Activated naive CD4-positive, alpha-beta T cell treated with anti-CD3 and anti-CD28 coated beads for 36 hours (primary cell): Measurements from ENCODE around the gene REPS2. TPM values are rescaled to one million over a fixed set of nuclear protein-coding genes. Genes with fewer than 3 reads are reported as not detected.

Experiments used
- CTCF ChIA-PET: fragments of 350-600 bp; sonication (Branson Sonifier 250); formaldehyde crosslinking; loops from one replicate; lab custom pipeline; 2021; ENCODE audit warnings: antibody characterized with exemption; lab: Charles Lee
- DNase-seq: peaks from one replicate; pipeline ENCODE4 v3.0.0-alpha.2; 2020
- H3K27ac Mint-ChIP-seq: one replicate; pipeline ENCODE4 v1.8.0; 2021; ENCODE audit warnings: mild to moderate bottlenecking, mixed read lengths
- H3K27me3 Mint-ChIP-seq: one replicate; pipeline ENCODE4 v1.8.0; 2021; ENCODE audit warnings: low read depth, mixed read lengths
- H3K36me3 Mint-ChIP-seq: one replicate; pipeline ENCODE4 v1.8.0; 2021; ENCODE audit warnings: low read depth, mixed read lengths
- H3K4me1 Mint-ChIP-seq: one replicate; pipeline ENCODE4 v1.8.0; 2021; ENCODE audit warnings: low read depth, mixed read lengths
- H3K4me3 Mint-ChIP-seq: one replicate; pipeline ENCODE4 v1.8.0; 2021; ENCODE audit warnings: mild to moderate bottlenecking, moderate library complexity, mixed read lengths
- H3K9me3 Mint-ChIP-seq: one replicate; pipeline ENCODE4 v1.8.0; 2021; ENCODE audit warnings: mixed read lengths
- intact Hi-C: fragments of 100-400 bp; cut with micrococcal nuclease; formaldehyde crosslinking; loops from one replicate; pipeline ENCODE4 v1.15.1; 2023
- total RNA-seq, 2 experiments: library from RNA; stranded (reverse); gene quantifications; one replicate each; pipeline ENCODE4 v1.2.3, GENCODE V29; 2021

REPS2 gene
- total RNA-seq, 2 experiments from 2014 or later, result not detected

GRCh38 chrX:17014216-17014615 lies 67.8 kb downstream of the REPS2 start:
- CTCF ChIA-PET, result no interaction called here
- Mint-ChIP-seq H3K9me3 (no peaks in the 10 kb centered on the region), H3K27me3 (no peaks in the 10 kb centered on the region), H3K4me3 (no peak overlapping the region), H3K4me1 (no peaks in the 10 kb centered on the region), H3K36me3 (no peaks in the 10 kb centered on the region), H3K27ac (no peak overlapping the region)
- intact Hi-C loops, result no loop called here
- no peak for DNase-seq

GRCh38 chrX:17017134-17017533 lies 70.7 kb downstream of the REPS2 start:
- Mint-ChIP-seq H3K27ac (no peak overlapping the region), H3K4me1 (no peaks in the 10 kb centered on the region), H3K9me3 (no peaks in the 10 kb centered on the region), H3K4me3 (no peak overlapping the region), H3K27me3 (no peaks in the 10 kb centered on the region), H3K36me3 (no peaks in the 10 kb centered on the region)
- CTCF ChIA-PET, result no interaction called here
- intact Hi-C loops, result no loop called here
- DNase-seq, result no peak

DNA sequence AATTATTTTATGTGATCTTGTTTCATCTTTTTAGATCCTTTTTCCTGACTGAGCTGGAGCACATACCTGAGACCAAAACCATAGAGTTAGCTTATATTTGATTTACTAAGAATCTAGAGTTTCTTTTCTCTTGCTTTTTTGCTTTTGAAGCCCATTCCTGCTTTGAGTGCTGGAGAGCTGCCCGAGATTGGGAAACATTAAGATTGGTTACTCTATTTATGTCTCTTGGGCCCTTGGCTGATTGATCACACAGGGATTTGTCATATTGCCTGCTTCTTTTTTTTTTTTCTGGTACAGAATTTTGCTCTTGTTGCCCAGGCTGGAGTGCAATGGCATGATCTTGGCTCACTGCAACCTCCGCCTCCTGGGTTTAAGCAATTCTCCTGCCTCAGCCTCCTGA lies 73.9 kb downstream of the REPS2 start:
- Mint-ChIP-seq H3K36me3 (no peaks in the 10 kb centered on the region), H3K9me3 (no peaks in the 10 kb centered on the region), H3K27ac (no peak overlapping the region), H3K4me1 (peaks cover 3% of the 10 kb centered on the region), H3K27me3 (no peaks in the 10 kb centered on the region), H3K4me3 (no peak overlapping the region)
- intact Hi-C loops, result no loop called here
- CTCF ChIA-PET, result interaction anchor here (0.6 kb wide), 2 partner anchors 17 to 194 kb away, joined by 3 to 4 read pairs; no protein-coding TSS in a partner anchor
- DNase-seq, result no peak

GRCh38 chrX:17020851-17021821 lies 74.7 kb downstream of the REPS2 start:
- H3K27me3 Mint-ChIP-seq, result no peaks in the 10 kb centered on the region
- H3K27ac Mint-ChIP-seq, result no peak overlapping the region
- no peak overlapping the region for H3K4me3 Mint-ChIP-seq
- intact Hi-C loops, result no loop called here
- peaks cover 3% of the 10 kb centered on the region for H3K4me1 Mint-ChIP-seq
- CTCF ChIA-PET, result no interaction called here
- H3K36me3 Mint-ChIP-seq, result no peaks in the 10 kb centered on the region
- no peaks in the 10 kb centered on the region for H3K9me3 Mint-ChIP-seq
- DNase-seq, result no peak

DNA sequence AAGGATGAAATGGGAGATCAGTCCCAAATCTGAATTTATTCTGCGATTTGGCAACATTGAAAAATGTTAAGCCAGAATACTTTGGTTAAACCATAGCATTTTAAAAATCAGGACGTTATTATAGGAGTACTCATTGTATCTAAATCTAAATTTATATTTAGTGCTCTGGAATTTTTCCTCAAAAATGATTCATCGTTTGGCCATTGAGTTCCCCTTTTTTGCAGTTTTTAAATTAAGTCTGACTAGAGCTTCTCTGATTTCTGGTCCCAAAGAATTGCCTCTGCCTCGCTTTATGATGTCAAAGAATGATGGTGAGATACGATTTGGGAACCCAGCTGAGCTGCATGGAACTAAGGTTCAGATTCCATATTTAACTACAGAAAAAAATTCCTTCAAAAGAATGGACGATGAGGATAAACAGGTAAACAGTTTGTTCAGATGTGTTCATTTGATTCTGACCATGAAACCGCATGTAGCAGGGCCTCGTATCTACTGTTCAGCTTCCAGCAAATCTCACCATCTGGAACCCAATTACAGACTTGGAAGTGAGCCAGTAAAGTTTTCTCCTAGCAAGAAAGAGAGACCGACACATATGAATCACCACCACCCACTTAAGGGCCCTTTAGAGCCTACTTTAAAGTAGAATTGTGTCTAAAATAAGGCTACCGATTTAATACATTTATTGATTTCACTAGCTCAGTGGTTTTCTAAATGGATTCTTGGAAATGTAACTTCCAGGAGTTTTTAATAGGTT lies 75.6 kb downstream of the REPS2 start:
- Mint-ChIP-seq H3K27me3 (no peaks in the 10 kb centered on the region), H3K36me3 (no peaks in the 10 kb centered on the region), H3K4me1 (peaks cover 3% of the 10 kb centered on the region), H3K27ac (no peak overlapping the region), H3K4me3 (no peak overlapping the region), H3K9me3 (no peaks in the 10 kb centered on the region)
- intact Hi-C loops, result no loop called here
- DNase-seq, result no peak
- CTCF ChIA-PET, result interaction anchor here (0.6 kb wide), 1 partner anchor 61 kb away, joined by 3 read pairs; no protein-coding TSS in a partner anchor

- CTCF ChIA-PET, result no interaction called here
- intact Hi-C loops, result no loop called here
- no peaks in the 10 kb centered on the region for H3K27me3 Mint-ChIP-seq
- H3K4me1 Mint-ChIP-seq, result peaks cover 3% of the 10 kb centered on the region
- DNase-seq, result no peak
- no peak overlapping the region for H3K27ac Mint-ChIP-seq
- no peaks in the 10 kb centered on the region for H3K9me3 Mint-ChIP-seq
- H3K4me3 Mint-ChIP-seq, result no peak overlapping the region
- no peaks in the 10 kb centered on the region for H3K36me3 Mint-ChIP-seq
These were observed 77.2 kb downstream of the REPS2 start for GRCh38 chrX:17023661-17024060.

DNA sequence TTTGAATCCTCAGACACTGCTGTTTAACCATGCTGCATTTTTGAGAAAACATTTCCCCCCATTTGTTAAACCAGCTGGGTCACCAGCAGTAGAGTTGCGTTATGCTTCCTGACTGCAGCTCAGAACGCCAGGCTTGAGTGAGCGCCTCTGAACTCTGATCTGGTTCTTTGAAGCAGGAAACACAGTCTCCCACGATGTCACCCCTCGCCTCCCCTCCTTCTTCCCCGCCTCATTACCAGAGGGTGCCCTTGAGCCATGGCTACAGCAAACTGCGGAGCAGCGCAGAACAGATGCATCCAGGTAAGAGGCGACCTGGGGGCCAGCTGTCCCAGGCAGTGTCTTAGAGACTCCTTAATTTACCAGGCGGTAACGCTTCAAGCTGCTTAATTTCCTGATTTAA lies 78.4 kb downstream of the REPS2 start:
- Mint-ChIP-seq H3K4me1 (peaks cover 3% of the 10 kb centered on the region), H3K27ac (no peak overlapping the region), H3K27me3 (no peaks in the 10 kb centered on the region), H3K4me3 (no peak overlapping the region), H3K9me3 (no peaks in the 10 kb centered on the region), H3K36me3 (no peaks in the 10 kb centered on the region)
- DNase-seq, result no peak
- CTCF ChIA-PET, result no interaction called here
- intact Hi-C loops, result no loop called here

GRCh38 chrX:17025621-17026302 lies 79.3 kb downstream of the REPS2 start:
- CTCF ChIA-PET, result no interaction called here
- Mint-ChIP-seq H3K27me3 (no peaks in the 10 kb centered on the region), H3K27ac (no peak overlapping the region), H3K9me3 (no peaks in the 10 kb centered on the region), H3K4me1 (peaks cover 3% of the 10 kb centered on the region), H3K4me3 (no peak overlapping the region), H3K36me3 (no peaks in the 10 kb centered on the region)
- intact Hi-C loops, result no loop called here
- no peak for DNase-seq

- Mint-ChIP-seq H3K36me3 (no peaks in the 10 kb centered on the region), H3K27ac (no peak overlapping the region), H3K4me1 (peaks cover 3% of the 10 kb centered on the region), H3K27me3 (no peaks in the 10 kb centered on the region), H3K4me3 (no peak overlapping the region), H3K9me3 (no peaks in the 10 kb centered on the region)
- no peak for DNase-seq
- CTCF ChIA-PET, result interaction anchor here (0.6 to 1.5 kb wide), 2 partner anchors 45 to 145 kb away, joined by 4 read pairs; no protein-coding TSS in a partner anchor
- intact Hi-C loops, result no loop called here
These were observed 81.5 kb downstream of the REPS2 start for GRCh38 chrX:17027931-17028330.

GRCh38 chrX:17028356-17028755 lies 81.9 kb downstream of the REPS2 start:
- H3K27ac Mint-ChIP-seq, result no peak overlapping the region
- no peaks in the 10 kb centered on the region for H3K9me3 Mint-ChIP-seq
- no peak for DNase-seq
- CTCF ChIA-PET, result interaction anchor here (0.6 to 1.5 kb wide), 2 partner anchors 45 to 145 kb away, joined by 4 read pairs; no protein-coding TSS in a partner anchor
- H3K27me3 Mint-ChIP-seq, result no peaks in the 10 kb centered on the region
- intact Hi-C loops, result no loop called here
- H3K4me1 Mint-ChIP-seq, result peaks cover 3% of the 10 kb centered on the region
- H3K36me3 Mint-ChIP-seq, result no peaks in the 10 kb centered on the region
- H3K4me3 Mint-ChIP-seq, result no peak overlapping the region

GRCh38 chrX:17030092-17030491 lies 83.6 kb downstream of the REPS2 start:
- intact Hi-C loops, result no loop called here
- CTCF ChIA-PET, result no interaction called here
- no peaks in the 10 kb centered on the region for H3K36me3 Mint-ChIP-seq

More at GRCh38 chrX:17030092-17030491, 83.6 kb downstream of the REPS2 start:
- no peak overlapping the region for H3K4me3 Mint-ChIP-seq
- no peak for DNase-seq
- no peaks in the 10 kb centered on the region for H3K27me3 Mint-ChIP-seq
- no peaks in the 10 kb centered on the region for H3K4me1 Mint-ChIP-seq
- H3K27ac Mint-ChIP-seq, result no peak overlapping the region
- H3K9me3 Mint-ChIP-seq, result no peaks in the 10 kb centered on the region
